T47D (cell line): Measurements from ENCODE around the gene PROSER3.

Experiments used
- DNase-seq, 2 experiments: peaks; one replicate each; pipeline versions ENCODE4 v3.0.0 to v3.0.0-alpha.2; 2011 to 2012; ENCODE audit warnings: low read depth in 1 of 2, low spot score in 1 of 2
- JUND ChIP-seq: IDR thresholded peaks from 2 replicates; pipeline ENCODE4 v1.6.1; 2012; ENCODE audit warnings: low read depth
- in situ Hi-C: cut with HindIII; loops from 2 replicates; pipeline ENCODE4 v1.10.0; 2016; ENCODE audit warnings: low sequenced_read_pairs, low pct_unique_long_range_greater_than_20kb

The PROSER3 gene

GRCh38 chr19:35734889-35735288, 23.1 kb upstream of the PROSER3 start:
- no peak for TF ChIP-seq JUND
- in situ Hi-C loops: no loop called here
- no peak for DNase-seq

- TF ChIP-seq JUND: no peak
- in situ Hi-C loops: no loop called here
- DNase-seq: peak in 1 of 2 experiments; percentile 35
Measured at GRCh38 chr19:35736913-35737886, 20.8 kb upstream of the PROSER3 start.

GRCh38 chr19:35738021-35738886, 19.7 kb upstream of the PROSER3 start:
- DNase-seq: no peak
- in situ Hi-C loops: no loop called here
- TF ChIP-seq JUND: no peak

- TF ChIP-seq JUND: no peak
- in situ Hi-C loops: no loop called here
- DNase-seq: no peak
Measured at GRCh38 chr19:35738887-35739229, 19.1 kb upstream of the PROSER3 start.

- no peak for TF ChIP-seq JUND
- in situ Hi-C loops: no loop called here
- no peak for DNase-seq
Measured at GRCh38 chr19:35739275-35740107, 18.5 kb upstream of the PROSER3 start.

- in situ Hi-C loops: no loop called here
- no peak for DNase-seq
- TF ChIP-seq JUND: no peak
Measured at GRCh38 chr19:35740108-35740422, 17.9 kb upstream of the PROSER3 start.

GRCh38 chr19:35740423-35741202, 17.4 kb upstream of the PROSER3 start:
- DNase-seq: peak; percentile 95
- TF ChIP-seq JUND: no peak
- in situ Hi-C loops: no loop called here

- no peak for TF ChIP-seq JUND
- no peak for DNase-seq
- in situ Hi-C loops: no loop called here
Measured at GRCh38 chr19:35741203-35741515, 16.8 kb upstream of the PROSER3 start.

GRCh38 chr19:35742121-35742724, 15.8 kb upstream of the PROSER3 start, which contains the start of gene IGFLR1:
TSS of gene IGFLR1 (minus strand) at chr19:35742452. CDS start at chr19:35741180, 1,272 bp downstream.
- TF ChIP-seq JUND: no peak
- no peak for DNase-seq
- in situ Hi-C loops: no loop called here

GRCh38 chr19:35743640-35744429, 14.1 kb upstream of the PROSER3 start:
- TF ChIP-seq JUND: no peak
- in situ Hi-C loops: no loop called here
- no peak for DNase-seq
